RWPE1 (cell line): ENCODE data around the gene RRP1B.

Source experiments
- CTCF ChIA-PET: fragments of 350-600 bp; sonication (Branson Sonifier 250); formaldehyde crosslinking; extraction: SDS; loops from one replicate; lab custom pipeline; 2021; lab: Yijun Ruan, JAX
- POLR2A ChIA-PET: fragments of 400-600 bp; formaldehyde crosslinking; extraction: SDS; loops from one replicate; lab custom pipeline; 2020; ENCODE audit warnings: antibody characterized with exemption; ENCODE audit not compliant: low non-redundant PET; lab: Yijun Ruan, JAX
- DNase-seq: peaks from one replicate; pipeline ENCODE4 v3.0.0; 2012; ENCODE audit warnings: low spot score
- H3K27ac ChIP-seq: fragments of 450-650 bp; 2 replicates; pipeline ENCODE4 v1.5.1; 2017
- CTCF ChIP-seq: fragments of 450-650 bp; conservative IDR thresholded peaks from 2 replicates; pipeline ENCODE4 v1.5.1; 2017; ENCODE audit warnings: low read depth, mild to moderate bottlenecking

RRP1B gene

GRCh38 chr21:43627527-43627926, 31.8 kb upstream of the RRP1B start:
- TF ChIP-seq CTCF = no peak
- no peak overlapping the region for H3K27ac ChIP-seq
- ChIA-PET CTCF (no interaction called here), POLR2A (no interaction called here)
- no peak for DNase-seq

DNA sequence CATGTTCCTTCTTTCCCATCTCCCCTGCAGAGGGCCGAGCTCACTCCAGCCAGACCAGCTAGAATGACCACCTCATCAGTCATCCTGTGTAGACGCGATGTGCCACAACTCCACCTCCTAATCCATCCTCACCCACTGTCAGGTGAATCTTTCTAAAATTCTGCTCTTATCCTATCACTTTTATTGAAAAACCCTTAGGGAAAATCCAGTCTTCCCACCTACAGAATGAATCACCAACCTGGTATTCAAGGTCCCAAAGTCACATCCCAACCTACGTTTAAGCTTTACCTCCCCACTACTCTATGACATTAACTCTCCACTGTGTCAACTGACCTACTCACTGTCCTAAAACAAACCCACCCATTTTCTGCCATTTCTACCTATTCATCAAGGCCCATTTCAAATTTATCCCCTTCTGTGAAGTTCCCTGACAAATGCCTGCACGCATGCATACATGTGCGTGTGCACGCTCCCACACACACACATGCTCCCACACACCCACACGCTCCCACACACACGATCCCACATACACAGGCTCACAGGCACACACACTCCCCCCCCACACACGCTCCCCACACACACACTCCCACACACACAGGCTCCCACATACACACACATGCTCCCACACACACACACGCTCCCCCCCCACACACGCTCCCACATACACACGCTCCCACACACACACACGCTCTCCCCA, 27.8 kb upstream of the RRP1B start:
- CTCF ChIA-PET = interaction anchor here (0.6 kb wide), 1 partner anchor 33 kb away, joined by 3 read pairs; no protein-coding TSS in a partner anchor
- POLR2A ChIA-PET = no interaction called here
- DNase-seq = no peak
- H3K27ac ChIP-seq = no peak overlapping the region
- no peak for TF ChIP-seq CTCF

DNA sequence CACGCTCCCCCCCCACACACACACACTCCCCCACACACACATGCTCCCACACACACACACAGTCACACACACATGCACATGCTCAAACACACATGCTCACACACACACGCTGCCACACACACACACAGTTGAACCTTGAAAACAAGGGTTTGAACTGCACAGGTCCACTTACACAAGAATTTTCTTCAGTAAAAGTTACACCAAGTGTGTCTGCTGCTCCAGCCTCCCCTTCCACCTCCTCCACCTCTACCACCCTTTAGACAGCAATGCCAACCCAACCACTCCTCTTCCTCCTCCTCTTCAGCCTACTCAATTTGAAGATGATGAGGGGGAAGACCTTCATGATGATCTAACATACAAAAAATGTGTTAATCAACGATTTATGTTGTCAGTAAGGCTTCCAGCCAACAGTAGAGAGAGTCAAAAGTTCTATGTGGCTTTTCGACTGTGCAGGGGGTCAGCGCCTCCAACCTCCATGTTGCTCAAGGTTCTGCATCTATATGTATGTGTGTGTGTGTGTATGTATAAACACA, 26.9 kb upstream of the RRP1B start:
- CTCF ChIA-PET = no interaction called here
- no peak overlapping the region for H3K27ac ChIP-seq
- DNase-seq = no peak
- POLR2A ChIA-PET = no interaction called here
- TF ChIP-seq CTCF = no peak

DNA sequence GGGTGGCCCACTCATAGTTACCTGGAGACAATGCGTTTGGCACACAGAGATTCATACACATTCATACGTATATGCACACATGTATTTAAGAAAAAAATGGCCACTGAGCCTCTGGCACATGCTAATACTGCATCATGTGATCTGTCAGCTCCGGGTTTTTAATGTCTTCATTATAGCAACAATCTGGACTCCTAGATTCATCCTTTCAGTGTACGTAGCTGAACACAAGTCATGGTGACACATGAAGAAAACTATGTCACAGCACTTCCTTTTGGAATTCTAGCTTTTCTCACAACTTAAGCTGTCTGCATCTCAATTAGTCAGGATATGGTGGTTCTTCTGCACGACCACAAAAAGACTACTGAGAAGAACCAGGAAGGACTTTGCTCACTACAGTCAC, 24.7 kb upstream of the RRP1B start:
- no peak overlapping the region for H3K27ac ChIP-seq
- POLR2A ChIA-PET = no interaction called here
- TF ChIP-seq CTCF = no peak
- no peak for DNase-seq
- CTCF ChIA-PET = interaction anchor here (0.6 kb wide), 1 partner anchor 763 kb away, joined by 3 read pairs; no protein-coding TSS in a partner anchor

DNA sequence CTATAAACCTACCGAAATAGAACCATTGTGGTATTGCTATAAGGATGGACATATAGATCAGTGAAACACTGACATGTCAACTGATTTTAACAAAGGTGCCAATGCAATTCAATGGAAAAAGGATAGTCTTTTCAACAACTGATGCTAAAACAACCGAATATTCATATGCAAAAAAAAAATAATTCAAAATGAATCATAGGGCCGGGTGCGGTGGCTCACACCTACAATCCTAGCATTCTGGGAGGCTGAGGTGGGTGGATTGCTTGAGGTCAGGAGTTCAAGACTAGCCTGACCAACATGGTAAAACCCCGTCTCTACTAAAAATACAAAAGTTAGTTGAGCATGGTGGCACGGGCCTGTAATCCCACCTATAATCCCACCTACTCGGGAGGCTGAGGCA, 23.9 kb upstream of the RRP1B start:
- no peak for DNase-seq
- POLR2A ChIA-PET = no interaction called here
- H3K27ac ChIP-seq = no peak overlapping the region
- CTCF ChIA-PET = no interaction called here
- TF ChIP-seq CTCF = no peak

- H3K27ac ChIP-seq = peak overlapping the region; percentile 54
- ChIA-PET POLR2A (no interaction called here), CTCF (interaction anchor here (0.7 kb wide), 1 partner anchor 1626 kb away, joined by 3 read pairs; no protein-coding TSS in a partner anchor)
These were observed 21.7 kb upstream of the RRP1B start for GRCh38 chr21:43637530-43638158.

More at GRCh38 chr21:43637530-43638158, 21.7 kb upstream of the RRP1B start:
- no peak for DNase-seq
- no peak for TF ChIP-seq CTCF
